K562 (cell line): ENCODE results near the gene CLTC. TPM values are rescaled to one million over a fixed set of nuclear protein-coding genes. Genes with fewer than 3 reads are reported as not detected.

ENCODE experiments used
- ATAC-seq: fragments of 200-7000 bp; cut with Tn5 transposase; 3 replicates; pipeline ENCODE4 v1.9.1; 2020; ENCODE audit warnings: moderate library complexity
- BruUV-seq: library from RNA; stranded (reverse); fragments of 400-500 nt; replicated peaks from 2 replicates; lab custom pipeline; 2021; lab: Mats Ljungman, UMichigan
- CTCF ChIA-PET: fragments of 300-600 bp; formaldehyde crosslinking; extraction: SDS; loops from one replicate; lab custom pipeline; 2021; ENCODE audit warnings: low intra/inter-chr PET ratio; lab: Yijun Ruan, JAX
- POLR2A ChIA-PET: fragments of 300-600, 350-650 bp; sonication (Branson Sonifier 250); formaldehyde crosslinking; extraction: SDS; loops from one replicate; lab custom pipeline; 2021; ENCODE audit warnings: antibody characterized with exemption, inconsistent platforms; lab: Yijun Ruan, JAX
- DNase-seq, 4 experiments: peaks; one replicate each; pipeline versions ENCODE4 v3.0.0 to v3.0.0-alpha.2; 2011 to 2018; ENCODE audit warnings: low spot score in 3 of 4, mixed read lengths in 3 of 4; ENCODE audit errors: extremely low read depth in 1 of 4
- FAIRE-seq: peaks from 2 replicates; lab custom pipeline; 2011; peaks lifted over from hg19 to GRCh38; lab: Jason Lieb, UNC
- H2AFZ ChIP-seq: 2 replicates; pipeline ENCODE4 v1.6.0; 2011; ENCODE audit warnings: low read depth, low read length, control low read depth, inconsistent platforms
- H3K27ac ChIP-seq: fragments of 200-600 bp; 3 replicates; pipeline ENCODE4 v1.8.0; 2011; ENCODE audit warnings: low read depth, mild to moderate bottlenecking, control low read depth, inconsistent platforms, low read length, moderate library complexity, mixed read lengths; ENCODE audit errors: extremely low read depth
- H3K27me3 ChIP-seq, 2 experiments: fragments of 300-600 bp in 1 of 2; 2 replicates in 1 of 2; 3 replicates in 1 of 2; pipeline versions ENCODE4 v1.6.0 to v1.8.0; 2011; ENCODE audit warnings: inconsistent platforms in 2 of 2, low read length in 2 of 2, mild to moderate bottlenecking in 1 of 2, mixed read lengths in 1 of 2, moderate library complexity in 1 of 2; ENCODE audit not compliant: control insufficient read depth in 2 of 2, insufficient read depth in 2 of 2
- H3K36me3 ChIP-seq: fragments of 300-600 bp; 3 replicates; pipeline ENCODE4 v1.8.0; 2011; ENCODE audit warnings: mild to moderate bottlenecking, low read length, inconsistent platforms; ENCODE audit not compliant: control insufficient read depth, insufficient read depth
- H3K4me1 ChIP-seq, 2 experiments: fragments of 200-600 bp in 1 of 2; replicated peaks in 1 of 2; 2 replicates in 1 of 2; 3 replicates in 1 of 2; pipeline versions ENCODE4 v1.5.1 to v1.8.0; 2011; ENCODE audit warnings: inconsistent platforms in 2 of 2, low read length in 2 of 2, mild to moderate bottlenecking in 1 of 2, mixed read lengths in 1 of 2, moderate library complexity in 1 of 2; ENCODE audit not compliant: control insufficient read depth in 2 of 2, insufficient read depth in 2 of 2
- H3K4me2 ChIP-seq: 2 replicates; pipeline ENCODE4 v1.6.1; 2011; ENCODE audit warnings: low read length, control low read depth, inconsistent platforms, mixed read lengths; ENCODE audit not compliant: insufficient read depth
- H3K4me3 ChIP-seq: fragments of 200-600 bp; sonication (generic), shearing (Covaris generic); 2 replicates; pipeline ENCODE4 v1.5.1; 2016; ENCODE audit warnings: control low read depth, inconsistent platforms
- H3K79me2 ChIP-seq: fragments of 200-600 bp; 3 replicates; pipeline ENCODE4 v1.8.0; 2011; ENCODE audit warnings: low read length, inconsistent platforms; ENCODE audit not compliant: control insufficient read depth, insufficient read depth
- H3K9ac ChIP-seq, 2 experiments: 2 replicates each; pipeline versions ENCODE4 v1.6.0 to v1.6.1; 2011; ENCODE audit warnings: low read depth in 2 of 2, low read length in 2 of 2, control low read depth in 1 of 2, inconsistent platforms in 1 of 2, mild to moderate bottlenecking in 1 of 2, mixed read lengths in 1 of 2; ENCODE audit not compliant: insufficient read depth in 1 of 2
- H3K9me1 ChIP-seq: one replicate; pipeline ENCODE4 v1.6.0; 2011; ENCODE audit warnings: inconsistent platforms, mild to moderate bottlenecking, low read length, moderate library complexity; ENCODE audit not compliant: control insufficient read depth, insufficient read depth
- H3K9me3 ChIP-seq: replicated peaks from 2 replicates; pipeline ENCODE4 v1.5.1; 2011; ENCODE audit warnings: low read depth, low read length, inconsistent platforms; ENCODE audit not compliant: control insufficient read depth, insufficient read depth
- H4K20me1 ChIP-seq: replicated peaks from 2 replicates; pipeline ENCODE4 v1.6.1; 2011; ENCODE audit warnings: low read length, inconsistent platforms, mixed read lengths; ENCODE audit not compliant: control insufficient read depth, insufficient read depth
- CBFB ChIP-seq: sonication (generic); formaldehyde crosslinking; IDR thresholded peaks from 2 replicates; pipeline ENCODE4 v1.4.0; 2020; ENCODE audit warnings: mild to moderate bottlenecking, missing genetic modification reagents
- CCNT2 ChIP-seq: IDR thresholded peaks from 2 replicates; pipeline ENCODE4 v1.6.1; 2011; ENCODE audit warnings: borderline replicate concordance, low read depth, mild to moderate bottlenecking, moderate library complexity, mixed read lengths, low read length; ENCODE audit not compliant: insufficient read length; ENCODE audit errors: extremely low read depth
- DPF2 ChIP-seq: fragments of 450-650 bp; IDR thresholded peaks from 2 replicates; pipeline ENCODE4 v1.6.1; 2016
- GABPB1 ChIP-seq: sonication (generic); formaldehyde crosslinking; IDR thresholded peaks from 2 replicates; pipeline ENCODE4 v1.8.0; 2022; ENCODE audit warnings: mild to moderate bottlenecking, missing genetic modification reagents
- HDAC3 ChIP-seq: fragments of 450-650 bp; IDR thresholded peaks from 2 replicates; pipeline ENCODE4 v1.6.1; 2018; ENCODE audit warnings: borderline replicate concordance, mild to moderate bottlenecking, moderate library complexity; ENCODE audit not compliant: partially characterized antibody
- HEY1 ChIP-seq: fragments of 250-450 bp; sonication (Bioruptor Pico); IDR thresholded peaks from 2 replicates; pipeline ENCODE4 v1.5.0; 2020; ENCODE audit warnings: mild to moderate bottlenecking, moderate library complexity, borderline replicate concordance
- KAT7 ChIP-seq: sonication (generic); formaldehyde crosslinking; IDR thresholded peaks from 2 replicates; pipeline ENCODE4 v1.8.0; 2022; ENCODE audit warnings: missing genetic modification reagents, mild to moderate bottlenecking, borderline replicate concordance
- LCOR ChIP-seq: sonication (generic); formaldehyde crosslinking; IDR thresholded peaks from 2 replicates; pipeline ENCODE4 v1.8.0; 2022; ENCODE audit warnings: mild to moderate bottlenecking, missing genetic modification reagents
- MEIS2 ChIP-seq: fragments of 450-650 bp; IDR thresholded peaks from 2 replicates; pipeline ENCODE4 v1.6.1; 2014; ENCODE audit warnings: mild to moderate bottlenecking; ENCODE audit not compliant: partially characterized antibody
- SP1 ChIP-seq: sonication (generic); formaldehyde crosslinking; IDR thresholded peaks from 2 replicates; pipeline ENCODE4 v1.8.1; 2022; ENCODE audit warnings: mild to moderate bottlenecking, missing genetic modification reagents
- TEAD1 ChIP-seq, 2 experiments: fragments of 450-650 bp in 1 of 2; sonication (generic) in 1 of 2; formaldehyde crosslinking; IDR thresholded peaks; 2 replicates each; pipeline versions ENCODE4 v1.4.0 to v1.8.0; 2020 to 2022; ENCODE audit warnings: mild to moderate bottlenecking in 2 of 2, missing genetic modification reagents in 1 of 2
- ZMIZ1 ChIP-seq, 2 experiments: fragments of 150-350 bp in 1 of 2; IDR thresholded peaks; 2 replicates each; pipeline ENCODE4 v1.6.1; 2012 to 2016; ENCODE audit warnings: low read depth in 2 of 2, low read length in 2 of 2, mild to moderate bottlenecking in 1 of 2, moderate library complexity in 1 of 2
- ZNF143 ChIP-seq: sonication (generic); formaldehyde crosslinking; IDR thresholded peaks from 2 replicates; pipeline ENCODE4 v1.9.0; 2022; ENCODE audit warnings: mild to moderate bottlenecking, missing genetic modification reagents
- ZNF24 ChIP-seq: fragments of 450-650 bp; IDR thresholded peaks from 2 replicates; pipeline ENCODE4 v1.6.1; 2016
- WGBS: fragments of 100-300 bp; shearing (Covaris generic); methylation state at CpG from one replicate; pipeline ENCODE4 v1.1.6; 2016; ENCODE audit warnings: low coverage, mixed read lengths; ENCODE audit not compliant: insufficient coverage; ENCODE audit errors: missing lambda C conversion rate; 5-methylcytosine and 5-hydroxymethylcytosine counted together
- in situ Hi-C: fragments of 300-500 bp; cut with MboI; formaldehyde crosslinking; loops from 4 replicates; pipeline ENCODE4 v1.15.0; 2018; ENCODE audit warnings: inconsistent platforms, mixed read lengths
- intact Hi-C: fragments of 100-400 bp; cut with micrococcal nuclease; formaldehyde crosslinking; loops from 2 replicates; pipeline ENCODE4 v1.14.2; 2022
- polyA plus RNA-seq, 8 experiments: library from polyadenylated mRNA; depleted of rRNA in 4 of 8; stranded (reverse) in 5 of 8; unstranded in 3 of 8; fragments of >200 nt; fragmentation: Nextera tagmentation in 2 of 8; fragmentation: Illumina TruSeq in 1 of 8; extraction: Ambion mirVana in 2 of 8; extraction: Trizol in 1 of 8; gene quantifications; 2 replicates each; pipeline versions ENCODE4 v1.2.1 to v1.2.3, GENCODE V29; 2011 to 2014; ENCODE audit warnings: inconsistent platforms in 1 of 8, missing spikeins in 1 of 8
- total RNA-seq, 7 experiments: library from RNA; depleted of rRNA in 6 of 7; stranded (reverse); fragments of >200 nt in 6 of 7; fragmentation: Illumina TruSeq in 2 of 7; extraction: Trizol in 2 of 7; gene quantifications; 2 replicates each; pipeline versions ENCODE4 v1.2.1 to v1.2.3, GENCODE V29; 2011 to 2021; ENCODE audit warnings: low replicate concordance in 1 of 7
- TF ChIP-seq, protein P1 (sequence below): sonication (generic); formaldehyde crosslinking; IDR thresholded peaks from 2 replicates; pipeline ENCODE4 v1.9.0; 2022; ENCODE audit warnings: mild to moderate bottlenecking, missing genetic modification reagents
- TF ChIP-seq, protein P2 (sequence below): fragments of 450-650 bp; IDR thresholded peaks from 2 replicates; pipeline ENCODE4 v1.6.1; 2016; ENCODE audit warnings: mild to moderate bottlenecking

The CLTC gene
- total and polyA plus RNA-seq, 9 of the 15 experiments (the other 6 are each of a cell fraction or from before 2014, with no cell fraction given): 115 to 267 (median 174) TPM

- Histone ChIP-seq H3K79me2 (peaks cover 100% of the 10 kb centered on the region), H2AFZ (no peak overlapping the region), H3K4me2 (peak overlapping the region; percentile 95), H4K20me1 (peaks cover 57% of the 10 kb centered on the region), H3K27ac (peak overlapping the region; percentile 62), H3K9me3 (no peaks in the 10 kb centered on the region), H3K4me3 (peak overlapping the region; percentile 13; the same call in 1 of the 2 replicates), H3K27me3 (no peaks in the 10 kb centered on the region), H3K9ac (peak overlapping the region in 1 of 2 experiments; percentile 62; a peak in 2 of 4 replicates), H3K36me3 (peaks cover 78% of the 10 kb centered on the region), H3K9me1 (no peaks in the 10 kb centered on the region), H3K4me1 (peaks cover 16 to 47% of the 10 kb centered on the region in 2 experiments; a peak in 3 of 5 replicates)
- ChIA-PET POLR2A (interaction anchor here (0.6 to 4.4 kb wide), 10 partner anchors 9 to 163 kb away, joined by 3 to 19 read pairs (median 6); no protein-coding TSS in a partner anchor), CTCF (no interaction called here)
- under 1% methylated on average over 7 of the region's 7 CpGs for WGBS
- in situ Hi-C loops: no loop called here
- ATAC-seq (peak; percentile 45), FAIRE-seq (peak; percentile 73), DNase-seq (peak; percentile 54 to 90 (median 68))
- BruUV-seq: no TSS peak
- intact Hi-C loops: no loop called here
- TF ChIP-seq TEAD1 (CRISPR knock-in tag; IDR thresholded peaks at IDR 0.05) (0 out of 4 replicates have a peak, but pooled peaks of 1 of the 2 experiments have one; percentile 26), ZNF24 (0 out of 2 replicates have a peak, but pooled peaks have one; percentile 35), CBFB (CRISPR knock-in tag) (peak; percentile 44; the same call in 1 of the 2 replicates), SP1 (CRISPR knock-in tag) (peak; percentile 73; the same call in 1 of the 2 replicates), MEIS2 (peak; percentile 22), ZMIZ1 (IDR thresholded peaks at IDR 0.05; ENCODE audit: low read depth in 2 of 2, low read length in 2 of 2) (peak in 1 of 2 experiments; percentile 90; a peak in 2 of 4 replicates), HDAC3 (peak; percentile 65), HEY1 (CRISPR knock-in tag) (no peak), KAT7 (peak; percentile 26; the same call in 1 of the 2 replicates), DPF2 (peak; percentile 91), LCOR (CRISPR knock-in tag) (0 out of 2 replicates have a peak, but pooled peaks have one; percentile 70), ZNF143 (CRISPR knock-in tag) (no peak), CCNT2 (peak; percentile 65), GABPB1 (no peak)
- TF ChIP-seq, protein P1, sequence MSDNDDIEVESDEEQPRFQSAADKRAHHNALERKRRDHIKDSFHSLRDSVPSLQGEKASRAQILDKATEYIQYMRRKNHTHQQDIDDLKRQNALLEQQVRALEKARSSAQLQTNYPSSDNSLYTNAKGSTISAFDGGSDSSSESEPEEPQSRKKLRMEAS (CRISPR knock-in tag): 0 out of 2 replicates have a peak, but pooled peaks have one; percentile 14
- TF ChIP-seq, protein P2, sequence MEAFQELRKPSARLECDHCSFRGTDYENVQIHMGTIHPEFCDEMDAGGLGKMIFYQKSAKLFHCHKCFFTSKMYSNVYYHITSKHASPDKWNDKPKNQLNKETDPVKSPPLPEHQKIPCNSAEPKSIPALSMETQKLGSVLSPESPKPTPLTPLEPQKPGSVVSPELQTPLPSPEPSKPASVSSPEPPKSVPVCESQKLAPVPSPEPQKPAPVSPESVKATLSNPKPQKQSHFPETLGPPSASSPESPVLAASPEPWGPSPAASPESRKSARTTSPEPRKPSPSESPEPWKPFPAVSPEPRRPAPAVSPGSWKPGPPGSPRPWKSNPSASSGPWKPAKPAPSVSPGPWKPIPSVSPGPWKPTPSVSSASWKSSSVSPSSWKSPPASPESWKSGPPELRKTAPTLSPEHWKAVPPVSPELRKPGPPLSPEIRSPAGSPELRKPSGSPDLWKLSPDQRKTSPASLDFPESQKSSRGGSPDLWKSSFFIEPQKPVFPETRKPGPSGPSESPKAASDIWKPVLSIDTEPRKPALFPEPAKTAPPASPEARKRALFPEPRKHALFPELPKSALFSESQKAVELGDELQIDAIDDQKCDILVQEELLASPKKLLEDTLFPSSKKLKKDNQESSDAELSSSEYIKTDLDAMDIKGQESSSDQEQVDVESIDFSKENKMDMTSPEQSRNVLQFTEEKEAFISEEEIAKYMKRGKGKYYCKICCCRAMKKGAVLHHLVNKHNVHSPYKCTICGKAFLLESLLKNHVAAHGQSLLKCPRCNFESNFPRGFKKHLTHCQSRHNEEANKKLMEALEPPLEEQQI: peak; percentile 40; the same call in 1 of the 2 replicates
Observed at GRCh38 chr17:59702304-59702703, 82.6 kb downstream of the CLTC start.
